CD4-positive, alpha-beta T cell treated with Interleukin-2 at 100 ng/mL for 4 hours (primary cell): Measurements from ENCODE around the gene RBM34.
"Not testable (repeated sequence)": the region's sequence is repeated elsewhere in the genome, so short reads cannot be mapped to it uniquely, and the experiment has no call there.

Source experiments
- DNase-seq: peaks from one replicate; pipeline ENCODE4 v3.0.0-alpha.2; 2020; ENCODE audit warnings: low spot score

The RBM34 gene

GRCh38 chr1:235092415-235092814 lies 68.6 kb downstream of the RBM34 start:
- not testable (repeated sequence) for DNase-seq

GRCh38 chr1:235092045-235092406 lies 69.0 kb downstream of the RBM34 start:
- not testable (repeated sequence) for DNase-seq

DNA sequence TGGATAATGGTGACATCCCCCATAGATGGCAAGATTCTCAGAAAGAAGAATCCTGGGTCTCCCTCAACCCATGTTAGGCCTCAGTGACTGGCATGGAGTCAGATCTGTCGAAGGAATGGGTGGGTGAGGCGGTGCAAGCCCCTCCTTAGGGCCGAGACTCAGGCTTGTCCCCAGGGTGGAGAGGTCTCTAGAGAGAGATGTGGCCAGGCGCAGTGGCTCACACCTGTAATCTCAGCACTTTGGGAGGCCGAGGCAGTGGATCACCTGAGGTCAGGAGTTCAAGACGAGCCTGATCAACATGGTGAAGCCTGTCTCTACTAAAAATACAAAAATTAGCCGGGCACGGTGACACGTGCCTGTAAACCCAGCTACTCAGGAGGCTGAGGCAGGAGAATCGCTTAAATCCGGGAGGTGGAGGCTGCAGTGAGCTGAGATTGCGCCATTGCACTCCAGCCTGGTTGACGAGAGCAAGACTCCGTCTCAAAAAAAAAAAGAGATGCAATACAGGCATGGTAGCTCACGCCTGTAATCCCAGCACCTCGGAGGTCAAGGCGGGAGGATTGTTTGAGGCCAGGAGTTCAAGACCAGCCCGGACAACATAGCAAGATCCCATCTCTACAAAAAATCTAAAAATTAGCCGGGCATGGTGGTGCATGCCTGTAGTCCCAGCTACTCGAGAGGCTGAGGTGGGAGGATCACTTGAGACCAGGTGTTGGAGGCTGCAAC lies 69.6 kb downstream of the RBM34 start:
- not testable (repeated sequence) for DNase-seq

DNA sequence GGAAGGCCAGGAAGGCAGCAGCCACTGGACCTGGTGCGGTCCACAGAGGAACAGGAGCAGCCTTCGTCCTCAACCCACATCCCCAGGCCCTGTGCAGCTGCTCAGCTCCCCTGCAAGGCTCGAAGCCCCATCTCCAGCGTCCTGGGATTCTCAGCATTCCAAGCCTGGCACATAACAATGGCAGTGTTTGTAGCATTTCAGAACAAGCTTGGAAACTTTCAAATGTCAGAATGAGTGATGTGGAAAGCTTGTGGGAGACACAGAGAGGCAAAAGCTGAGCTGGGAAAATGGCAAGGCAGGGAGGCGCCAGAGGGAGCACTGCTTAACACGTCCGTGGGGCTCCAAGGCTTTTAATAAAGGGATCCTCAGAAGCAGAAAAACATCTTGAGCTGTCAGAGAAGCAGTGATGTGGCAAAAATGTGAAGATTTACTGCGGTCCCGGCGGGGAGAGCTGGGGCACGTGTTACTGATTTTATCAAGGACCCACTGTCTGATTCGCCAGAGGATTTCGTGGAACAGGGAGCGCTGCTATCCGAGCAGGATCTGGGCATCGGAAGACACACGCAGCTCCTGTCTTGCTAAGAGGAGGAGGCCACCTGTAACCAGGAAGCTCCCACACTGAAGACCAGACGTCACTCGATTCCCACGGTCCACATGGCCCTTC lies 70.5 kb downstream of the RBM34 start:
- DNase-seq, result no peak

DNA sequence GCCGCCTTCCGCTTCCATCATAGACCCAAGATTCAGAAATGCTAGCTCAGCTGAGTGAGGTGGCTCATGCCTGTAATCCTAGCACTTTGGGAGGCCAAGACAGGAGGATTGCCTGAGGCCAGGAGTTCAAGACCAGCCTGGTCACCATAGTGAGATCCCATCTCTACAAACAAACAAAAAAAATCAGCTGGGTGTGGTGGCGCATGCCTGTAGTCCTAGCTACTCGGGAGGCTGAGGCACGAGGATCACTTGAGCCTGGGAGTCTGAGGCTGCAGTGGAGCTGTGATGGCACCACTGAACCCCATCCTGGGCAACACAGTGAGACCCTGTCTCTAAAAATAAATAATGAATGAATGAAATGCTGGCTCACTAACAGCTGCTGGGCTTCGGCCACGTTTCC lies 72.1 kb downstream of the RBM34 start:
- no peak for DNase-seq

DNA sequence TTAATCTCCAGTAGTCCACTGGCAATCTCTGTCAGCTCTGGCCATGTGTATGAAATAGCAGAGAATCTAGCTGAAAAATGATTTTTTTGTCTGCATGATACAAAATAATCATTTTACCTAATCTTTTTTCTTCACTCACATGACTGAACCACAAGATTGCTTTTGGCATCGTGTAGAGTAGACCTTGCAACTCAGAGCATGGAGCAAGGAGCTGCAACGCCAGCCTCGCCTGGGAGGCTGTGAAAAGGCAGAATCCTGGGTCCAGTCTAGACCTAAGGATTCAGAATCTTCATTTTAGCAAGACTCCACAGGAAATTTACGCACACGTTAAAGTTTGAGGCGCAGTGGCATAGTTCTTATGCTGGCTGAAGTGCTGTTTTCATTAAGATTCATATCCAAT lies 72.6 kb downstream of the RBM34 start:
- DNase-seq, result no peak

DNA sequence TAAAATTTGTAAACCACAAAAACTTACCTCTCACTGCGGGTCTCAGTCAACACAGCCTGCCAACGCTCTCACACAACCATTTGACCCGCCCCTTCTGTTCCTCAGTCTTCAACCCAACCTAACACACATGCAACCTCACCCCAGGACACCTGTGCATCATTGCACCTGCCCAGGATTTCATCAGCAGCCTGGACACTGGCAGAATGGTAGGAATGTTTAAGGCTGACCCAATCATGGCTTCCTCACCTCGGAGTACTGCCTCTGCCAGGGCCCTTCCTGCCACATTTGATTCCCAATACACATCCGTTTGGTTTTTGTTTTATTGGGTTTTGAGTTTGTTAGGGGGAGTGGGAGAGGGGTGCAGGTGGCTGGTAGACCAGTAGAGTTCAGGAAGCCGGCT lies 73.1 kb downstream of the RBM34 start:
- no peak for DNase-seq

DNA sequence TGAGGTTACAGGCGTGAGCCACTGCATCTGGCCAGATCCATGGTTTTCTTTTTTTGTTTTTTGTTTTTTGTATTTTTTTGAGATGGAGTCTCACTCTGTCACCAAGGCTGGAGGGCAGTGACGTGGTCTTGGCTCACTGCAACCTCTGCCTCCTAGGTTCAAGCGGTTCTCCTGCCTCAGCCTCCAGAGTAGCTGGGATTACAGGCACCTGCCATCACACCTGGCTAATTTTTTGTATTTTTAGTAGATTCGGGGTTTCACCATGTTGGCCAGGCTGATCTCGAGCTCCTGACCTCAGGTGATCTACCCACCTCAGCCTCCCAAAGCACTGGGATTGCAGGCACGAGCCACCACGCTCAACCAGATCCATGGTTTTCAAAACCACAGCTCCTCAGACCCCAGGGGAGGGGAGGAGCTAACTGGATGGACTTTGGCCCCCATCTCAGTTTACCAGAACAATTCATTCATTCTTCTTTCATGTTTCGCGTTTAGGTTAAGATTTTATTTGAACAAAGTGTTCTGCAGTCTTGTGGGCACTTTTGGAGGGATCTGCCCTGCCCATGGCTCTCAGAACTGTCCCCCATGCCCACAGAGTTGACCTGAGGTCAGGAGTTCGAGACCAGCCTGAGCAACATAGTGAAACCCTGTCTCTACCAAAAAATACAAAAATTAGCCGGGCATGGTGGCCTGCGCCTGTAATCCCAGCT lies 75.5 kb downstream of the RBM34 start:
- not testable (repeated sequence) for DNase-seq
